GM12864 (cell line): Measurements from ENCODE around the gene MANSC4.

Experiments used
- DNase-seq: peaks from one replicate; pipeline ENCODE4 v3.0.0-alpha.2; 2011; ENCODE audit warnings: low read depth
- H3K4me3 ChIP-seq: 2 replicates; pipeline ENCODE4 v1.5.1; 2011; ENCODE audit warnings: mild to moderate bottlenecking, low read depth, low read length, control low read depth
- CTCF ChIP-seq: IDR thresholded peaks from 2 replicates; pipeline ENCODE4 v1.5.1; 2011; ENCODE audit warnings: low read depth, mild to moderate bottlenecking, moderate library complexity, low read length, control low read depth, inconsistent platforms; ENCODE audit errors: missing control alignments

MANSC4 gene

GRCh38 chr12:27772328-27773049 lies 7.5 kb downstream of the MANSC4 start:
- no peak for DNase-seq
- no peak overlapping the region for H3K4me3 ChIP-seq
- TF ChIP-seq CTCF, result no peak

- no peak for DNase-seq
- no peak overlapping the region for H3K4me3 ChIP-seq
- no peak for TF ChIP-seq CTCF
These were observed 8.3 kb downstream of the MANSC4 start for GRCh38 chr12:27771481-27772327.

- no peak for DNase-seq
- TF ChIP-seq CTCF, result no peak
- no peak overlapping the region for H3K4me3 ChIP-seq
These were observed 10.8 kb downstream of the MANSC4 start for GRCh38 chr12:27769142-27769673.

- TF ChIP-seq CTCF, result no peak
- H3K4me3 ChIP-seq, result no peak overlapping the region
- DNase-seq, result no peak
These were observed 13.4 kb downstream of the MANSC4 start for GRCh38 chr12:27766587-27766986.

DNA sequence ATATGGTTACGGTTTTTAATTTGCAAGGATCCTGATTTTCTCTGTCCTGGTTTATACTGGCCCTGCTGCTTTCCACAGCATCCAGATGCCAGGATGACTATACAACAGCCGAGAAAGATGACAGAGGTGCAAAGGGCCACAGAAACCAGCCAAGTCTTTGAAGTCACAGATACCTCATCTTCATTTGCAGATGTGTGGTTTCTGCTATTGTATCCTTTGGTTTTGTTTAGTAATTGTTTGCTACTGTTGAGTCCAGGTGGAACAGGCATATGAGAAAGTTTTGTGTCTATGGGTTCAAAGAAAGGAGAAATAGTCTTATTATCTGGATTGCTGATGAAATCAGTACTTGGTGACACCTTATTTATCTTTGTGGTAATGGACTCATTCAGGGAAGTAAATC lies 17.3 kb downstream of the MANSC4 start:
- no peak for DNase-seq
- no peak overlapping the region for H3K4me3 ChIP-seq
- TF ChIP-seq CTCF, result no peak

DNA sequence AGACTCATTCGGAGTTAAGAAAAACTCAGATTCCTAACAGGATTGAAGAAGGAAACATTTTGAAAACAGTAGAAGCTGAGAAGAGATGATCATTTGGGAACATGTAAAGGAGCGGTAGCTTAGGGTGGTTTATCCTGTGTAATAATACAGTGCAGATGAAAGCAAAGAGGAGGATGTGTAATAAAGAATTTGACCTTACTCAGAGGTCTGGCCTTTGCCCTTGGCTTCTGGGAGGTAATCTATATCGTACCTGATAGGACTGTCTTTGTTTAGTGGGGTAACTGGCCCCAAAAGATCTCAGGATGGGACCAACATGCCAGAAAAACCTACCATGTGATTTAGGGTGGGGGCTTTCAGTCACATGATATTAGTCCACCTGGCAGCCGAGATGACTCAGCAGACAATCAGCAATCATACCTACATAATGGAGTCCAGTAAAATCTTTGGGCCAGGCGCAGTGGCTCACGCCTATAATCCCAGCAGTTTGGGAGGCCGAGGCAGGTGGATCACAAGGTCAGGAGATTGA lies 23.3 kb downstream of the MANSC4 start:
- DNase-seq, result no peak
- H3K4me3 ChIP-seq, result no peak overlapping the region
- no peak for TF ChIP-seq CTCF
